ENCODE results near the gene RABGAP1L. TPM values are rescaled to one million over a fixed set of nuclear protein-coding genes. Genes with fewer than 3 reads are reported as not detected.

RABGAP1L gene
- total RNA-seq, 4 donors from 2014 or later = 39.9 to 77.4 (median 48.7) TPM

DNA sequence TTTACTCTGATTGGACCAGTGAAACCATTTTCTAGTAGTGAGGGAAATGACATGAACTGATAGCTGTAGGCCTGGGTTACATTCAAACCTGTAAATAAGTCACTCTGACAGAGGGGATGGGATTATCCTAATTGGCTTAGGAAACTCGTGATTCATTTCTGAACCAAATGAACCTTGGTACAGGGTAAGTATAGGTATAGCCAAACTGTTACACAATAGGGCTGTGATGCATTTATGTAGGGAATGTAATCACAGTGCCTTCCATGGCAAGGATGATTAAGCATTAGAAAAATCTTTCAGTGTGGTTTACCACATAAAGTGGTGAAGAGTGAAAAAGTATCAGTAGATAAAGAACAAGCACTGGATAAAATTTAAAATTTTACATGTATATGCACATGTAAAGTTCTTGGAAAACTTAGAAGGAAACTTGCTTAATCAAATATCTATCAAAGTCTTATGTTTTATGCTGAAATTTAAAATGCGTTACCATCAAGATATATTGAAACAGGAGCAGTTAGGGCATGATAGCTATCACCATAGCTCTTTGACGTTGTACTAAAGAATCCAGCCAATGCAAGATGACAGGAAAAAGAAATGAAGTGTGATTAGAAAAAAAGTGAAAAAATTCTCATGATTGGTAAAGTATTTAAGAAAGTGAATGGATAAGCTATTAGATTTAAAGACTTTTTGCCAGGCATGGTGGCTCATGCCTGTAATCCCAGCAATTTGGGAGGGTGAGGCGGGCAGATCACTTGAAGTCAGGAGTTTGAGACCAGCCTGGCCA, 63.0 kb downstream of the RABGAP1L start:
- TF ChIP-seq, protein P1, sequence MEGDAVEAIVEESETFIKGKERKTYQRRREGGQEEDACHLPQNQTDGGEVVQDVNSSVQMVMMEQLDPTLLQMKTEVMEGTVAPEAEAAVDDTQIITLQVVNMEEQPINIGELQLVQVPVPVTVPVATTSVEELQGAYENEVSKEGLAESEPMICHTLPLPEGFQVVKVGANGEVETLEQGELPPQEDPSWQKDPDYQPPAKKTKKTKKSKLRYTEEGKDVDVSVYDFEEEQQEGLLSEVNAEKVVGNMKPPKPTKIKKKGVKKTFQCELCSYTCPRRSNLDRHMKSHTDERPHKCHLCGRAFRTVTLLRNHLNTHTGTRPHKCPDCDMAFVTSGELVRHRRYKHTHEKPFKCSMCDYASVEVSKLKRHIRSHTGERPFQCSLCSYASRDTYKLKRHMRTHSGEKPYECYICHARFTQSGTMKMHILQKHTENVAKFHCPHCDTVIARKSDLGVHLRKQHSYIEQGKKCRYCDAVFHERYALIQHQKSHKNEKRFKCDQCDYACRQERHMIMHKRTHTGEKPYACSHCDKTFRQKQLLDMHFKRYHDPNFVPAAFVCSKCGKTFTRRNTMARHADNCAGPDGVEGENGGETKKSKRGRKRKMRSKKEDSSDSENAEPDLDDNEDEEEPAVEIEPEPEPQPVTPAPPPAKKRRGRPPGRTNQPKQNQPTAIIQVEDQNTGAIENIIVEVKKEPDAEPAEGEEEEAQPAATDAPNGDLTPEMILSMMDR (IDR thresholded peaks at IDR 0.05; ENCODE audit: low read depth) = no peak

DNA sequence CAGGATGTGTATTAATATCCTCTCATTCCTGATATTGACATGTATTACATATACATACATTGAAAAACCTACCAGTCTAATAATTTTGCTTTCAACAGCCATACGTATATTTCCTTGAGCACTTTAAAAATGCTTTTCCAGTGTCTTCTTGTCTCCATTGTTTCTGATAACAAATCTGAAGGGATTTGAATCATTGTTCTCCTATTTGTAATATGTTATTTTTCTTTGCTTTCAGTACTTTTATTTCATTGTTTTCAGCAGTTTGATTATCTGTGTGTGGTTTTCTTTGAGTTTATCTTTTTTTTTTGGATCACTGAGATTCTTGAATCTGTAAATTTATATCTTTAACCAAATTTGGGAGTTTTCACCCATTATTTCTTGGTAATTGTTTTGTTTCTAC, 65.3 kb downstream of the RABGAP1L start:
- TF ChIP-seq, protein P1 (IDR thresholded peaks at IDR 0.05; ENCODE audit: low read depth) = no peak

DNA sequence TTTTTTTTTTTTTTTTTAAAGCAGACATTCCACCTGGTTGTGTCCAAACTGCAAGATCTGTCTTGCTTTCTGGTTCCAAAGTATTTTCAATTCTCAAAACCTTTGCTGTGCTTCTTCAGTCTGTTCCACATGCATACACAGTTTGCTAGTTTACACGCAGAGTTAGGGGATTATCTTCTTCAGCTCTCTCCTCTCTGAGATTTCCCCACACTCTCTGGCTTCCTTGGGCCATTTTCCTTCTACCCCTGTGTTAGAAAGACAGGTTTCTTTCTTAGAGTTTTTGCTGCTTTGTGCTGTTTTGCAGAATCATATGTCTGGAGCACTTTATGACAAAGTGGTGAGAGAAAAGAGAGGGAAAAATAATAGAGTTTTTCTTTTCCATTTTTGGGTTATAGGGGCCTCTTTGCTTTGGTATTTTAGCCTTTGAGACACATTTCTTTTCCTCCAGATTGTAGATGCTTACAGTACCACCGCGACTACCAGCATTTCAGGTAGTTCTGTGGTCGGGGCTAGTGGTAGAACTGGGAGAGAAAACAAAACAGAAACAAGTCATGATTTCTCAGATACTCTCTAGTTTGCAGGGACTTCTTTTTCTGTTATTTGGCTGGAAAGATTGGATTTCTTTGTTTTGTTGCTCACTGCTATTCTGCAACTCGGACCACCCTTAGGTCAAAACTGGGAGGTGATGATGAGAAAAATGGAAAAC, 66.3 kb downstream of the RABGAP1L start:
- TF ChIP-seq, protein P1 (IDR thresholded peaks at IDR 0.05; ENCODE audit: low read depth) = no peak

DNA sequence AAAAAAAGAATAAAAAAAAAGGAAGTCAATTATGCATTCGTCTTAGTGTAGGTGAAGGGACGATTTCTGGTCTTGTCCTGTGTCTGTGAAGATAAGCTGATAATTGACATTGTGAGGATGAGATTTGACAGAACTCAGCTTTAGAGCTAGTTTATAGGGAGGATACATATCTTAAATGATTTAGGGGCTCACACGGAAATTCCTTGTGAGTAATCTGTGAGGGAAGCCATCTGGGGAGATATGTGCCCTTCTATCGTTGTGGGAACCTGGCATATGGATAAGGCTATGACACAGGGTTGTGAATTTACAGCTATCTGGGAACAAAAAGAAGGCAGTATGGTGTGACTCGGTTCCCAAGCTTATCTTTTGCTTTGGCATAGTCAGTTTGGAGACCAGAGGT, 71.1 kb downstream of the RABGAP1L start:
- TF ChIP-seq, protein P1 (IDR thresholded peaks at IDR 0.05; ENCODE audit: low read depth) = no peak

DNA sequence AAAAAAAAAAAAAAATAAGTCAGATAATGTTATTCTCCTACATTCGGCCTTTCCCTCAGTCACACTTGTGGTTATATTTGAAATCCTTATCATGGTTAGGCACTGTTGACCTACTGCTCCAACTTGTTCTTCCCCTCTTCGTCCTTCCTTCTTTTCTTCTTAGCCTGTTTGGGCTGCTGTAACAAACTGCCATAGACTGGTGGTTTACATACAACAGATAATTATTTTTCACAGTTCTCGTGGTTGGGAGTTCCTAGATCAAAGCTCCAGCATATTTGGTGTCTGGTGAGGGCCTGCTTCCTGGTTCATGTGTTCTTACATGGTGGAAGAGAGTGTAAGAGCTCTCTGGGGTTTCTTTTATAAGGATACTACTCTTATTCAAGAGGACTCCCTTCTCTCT, 73.4 kb downstream of the RABGAP1L start:
- TF ChIP-seq, protein P1 (IDR thresholded peaks at IDR 0.05; ENCODE audit: low read depth) = no peak

DNA sequence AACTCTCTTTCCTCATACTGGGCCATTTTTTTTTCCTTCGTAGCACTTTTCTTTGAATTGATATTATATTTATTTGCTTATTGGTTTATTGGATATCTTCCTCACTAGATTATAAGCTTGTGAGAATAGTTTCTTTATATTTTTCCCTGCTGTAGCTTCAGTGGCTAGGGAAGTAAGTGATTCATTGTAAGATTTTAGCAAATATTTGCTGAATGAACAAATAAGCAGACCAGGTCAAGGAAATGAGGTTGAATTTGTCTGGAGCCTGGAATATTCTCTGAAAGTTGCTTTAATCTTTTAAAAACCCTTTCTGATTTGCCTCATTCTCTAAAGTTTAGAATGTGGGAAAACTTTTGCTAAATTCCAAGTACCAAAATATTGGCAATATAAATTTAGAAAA, 80.2 kb downstream of the RABGAP1L start:
- TF ChIP-seq, protein P1 (IDR thresholded peaks at IDR 0.05; ENCODE audit: low read depth) = no peak

DNA sequence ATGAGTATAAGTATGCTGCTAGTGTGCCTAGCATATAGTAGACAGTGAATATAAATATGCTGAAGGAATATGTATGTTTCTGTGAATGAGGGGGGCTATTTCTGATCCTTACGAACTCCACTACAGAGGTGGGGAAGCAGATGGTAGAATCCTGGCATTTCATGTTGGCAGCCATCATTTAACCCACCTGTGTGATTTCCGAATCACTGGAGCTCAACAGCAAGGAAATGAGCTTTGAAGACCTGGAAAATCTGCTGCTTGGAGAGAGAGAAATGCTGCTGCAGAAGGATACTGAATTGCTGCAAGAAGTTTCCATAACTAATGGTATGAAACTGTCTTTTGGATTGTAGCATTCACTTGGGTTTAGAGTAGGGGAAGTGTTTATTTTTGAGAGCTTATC, 83.5 kb downstream of the RABGAP1L start:
- TF ChIP-seq, protein P1 (IDR thresholded peaks at IDR 0.05; ENCODE audit: low read depth) = no peak

All from subcutaneous adipose tissue (tissue), 4 donors.